HG02798 (cell line): ENCODE data around the gene TRAPPC6A.

Source experiments
- ATAC-seq: cut with Tn5 transposase; IDR thresholded peaks from one replicate; pipeline ENCODE4 v1.9.1; 2021; ENCODE audit warnings: mild to moderate bottlenecking; ENCODE audit not compliant: unreplicated experiment, poor library complexity

Gene TRAPPC6A

DNA sequence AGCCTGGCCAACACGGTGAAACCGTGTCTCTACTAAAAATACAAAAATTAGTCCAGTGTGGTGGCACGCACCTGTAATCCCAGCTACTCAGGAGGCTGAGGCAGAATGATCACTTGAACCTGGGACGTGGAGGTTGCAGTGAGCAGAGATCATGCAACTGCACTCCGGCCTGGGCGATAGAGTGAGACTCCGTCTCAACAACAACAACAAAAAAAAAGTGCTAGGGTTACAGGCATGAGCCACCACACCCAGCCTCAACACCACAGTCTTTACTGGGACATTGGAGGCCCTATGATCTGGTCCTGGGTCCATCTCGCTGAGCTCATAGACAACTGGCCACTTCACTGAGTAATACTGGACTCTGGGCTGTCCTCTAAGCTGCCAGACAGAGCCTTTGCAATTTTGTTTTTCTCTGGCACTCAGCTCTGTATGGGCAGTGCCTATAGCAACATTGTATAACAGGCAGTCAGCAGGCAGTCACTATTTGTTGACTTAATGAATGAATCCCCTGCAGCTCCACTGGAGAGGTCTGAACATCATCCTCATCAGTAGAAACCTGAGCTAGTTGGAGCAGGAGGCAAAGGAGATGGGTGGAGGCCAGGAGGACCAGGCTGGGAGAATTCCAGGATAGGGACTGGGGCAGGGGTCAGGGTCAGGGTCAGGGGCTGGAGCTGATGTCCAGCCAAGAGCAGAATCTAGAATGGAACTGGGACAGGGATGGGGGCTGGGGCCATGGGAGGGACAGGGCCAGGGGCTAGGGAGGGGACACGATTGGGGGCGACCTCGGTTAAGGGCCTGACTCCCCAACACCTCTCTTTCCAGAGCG is 8.7 kb upstream of the TRAPPC6A start:
- no peak for ATAC-seq

GRCh38 chr19:45184115-45184514 is 6.1 kb upstream of the TRAPPC6A start:
- ATAC-seq = no peak

DNA sequence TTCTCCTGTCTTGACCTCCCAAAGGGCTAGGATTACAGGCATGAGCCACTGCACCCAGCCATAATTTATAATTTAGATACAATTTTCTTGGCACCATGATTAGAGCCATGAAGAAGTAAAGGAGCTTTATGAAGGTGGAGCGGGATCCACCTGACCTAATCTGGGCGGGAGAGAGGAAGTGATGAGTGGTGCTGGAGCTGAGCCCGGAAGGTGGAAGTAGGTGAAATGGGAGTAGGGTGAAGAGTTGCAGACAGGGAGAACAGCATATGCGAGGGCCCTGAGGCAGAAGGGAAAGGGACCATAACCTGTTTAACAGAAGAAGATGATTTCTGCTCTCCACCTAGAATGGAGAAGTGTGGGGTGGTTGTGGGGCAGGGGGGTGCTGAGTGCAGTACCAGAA is 4.7 kb upstream of the TRAPPC6A start:
- ATAC-seq = no peak

DNA sequence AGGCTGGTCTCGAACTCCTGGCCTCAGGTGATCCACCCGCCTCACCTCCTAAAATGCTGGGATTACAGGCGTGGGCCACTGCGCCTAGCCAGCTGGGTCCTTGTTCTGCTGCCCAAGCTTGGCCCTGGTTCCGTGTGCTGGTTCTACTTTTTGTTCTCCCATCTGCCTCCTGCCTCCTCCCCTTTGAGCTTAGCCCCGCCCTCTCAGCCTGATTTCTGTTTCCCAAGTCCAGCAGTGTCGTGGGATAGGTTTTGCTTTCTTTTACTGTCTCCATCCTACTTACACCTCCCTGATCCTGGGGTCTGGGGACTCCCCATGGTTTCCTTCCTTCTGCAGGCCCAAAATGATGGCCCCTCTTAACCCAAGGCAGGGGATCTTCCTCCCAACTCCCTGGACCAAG is 2.9 kb upstream of the TRAPPC6A start:
- ATAC-seq = no peak

DNA sequence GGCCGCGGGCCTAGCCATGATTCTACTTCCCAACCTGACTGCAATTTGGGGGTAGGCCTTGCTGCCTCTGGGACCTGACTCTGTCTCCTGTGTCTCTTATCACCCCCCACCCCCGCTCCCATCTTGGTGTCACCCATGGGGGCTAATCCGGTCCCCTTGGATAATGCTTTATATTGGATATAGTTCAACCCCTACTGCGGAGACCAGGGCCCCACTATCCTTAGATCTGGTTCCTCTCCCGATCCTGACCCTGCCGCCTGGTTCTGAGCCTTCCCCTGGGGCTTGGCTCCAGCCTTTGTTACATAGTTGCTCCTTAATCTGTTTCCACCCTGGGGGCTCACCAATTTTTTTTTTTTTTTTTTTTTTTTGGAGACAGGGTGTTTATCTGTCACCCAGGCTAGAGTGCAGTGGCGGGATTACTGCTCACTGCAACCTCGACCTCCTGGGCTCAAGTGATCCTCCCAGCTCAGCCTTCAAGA is 1.9 kb upstream of the TRAPPC6A start:
- no peak for ATAC-seq

- ATAC-seq = no peak
Measured at GRCh38 chr19:45179072-45179891, 1.2 kb upstream of the TRAPPC6A start.

- ATAC-seq = peak; percentile 85
Measured at GRCh38 chr19:45178262-45179071, 430 bp upstream of the TRAPPC6A start, which contains the start of gene BLOC1S3. TSS of gene BLOC1S3 (plus strand) at chr19:45178784. CDS start at chr19:45179297, 513 bp downstream.

DNA sequence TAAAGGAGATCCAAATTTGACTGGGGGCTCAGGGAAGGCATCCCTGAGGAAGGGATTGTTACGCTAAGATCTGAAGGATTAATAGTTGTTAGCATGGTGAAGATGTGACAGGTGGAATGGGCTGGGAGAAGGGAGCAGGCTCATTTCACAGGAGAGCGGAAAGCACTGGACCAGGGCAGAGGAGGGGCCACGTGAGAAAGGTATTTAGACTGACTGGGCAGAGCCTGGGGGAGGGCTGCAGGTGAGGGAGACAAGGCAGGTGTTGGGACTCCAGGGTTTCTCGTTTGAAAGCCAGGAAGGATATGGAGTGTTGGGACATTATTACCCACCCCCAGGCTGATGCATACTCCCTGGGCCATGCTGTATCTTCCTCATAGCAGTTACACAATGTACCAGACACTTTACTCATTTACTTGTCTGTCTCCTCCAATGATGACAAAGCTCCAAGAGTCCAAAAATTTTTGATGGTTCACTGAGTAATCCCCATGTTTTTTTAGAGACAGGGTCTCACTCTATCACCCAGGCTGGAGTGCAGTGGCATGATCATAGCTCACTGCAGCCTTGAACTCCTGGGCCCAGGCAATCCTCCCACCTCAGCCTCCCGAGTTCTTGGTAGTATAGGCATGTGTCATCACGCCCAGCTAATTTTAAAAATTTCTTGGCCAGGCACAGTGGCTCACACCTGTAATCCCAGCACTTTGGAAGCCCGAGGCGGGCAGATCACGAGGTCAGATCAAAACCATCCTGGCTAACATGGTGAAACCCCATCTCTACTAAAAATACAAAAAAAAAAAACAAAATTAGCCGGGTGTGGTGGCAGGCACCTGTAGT is 2.3 kb downstream of the TRAPPC6A start:
- no peak for ATAC-seq

DNA sequence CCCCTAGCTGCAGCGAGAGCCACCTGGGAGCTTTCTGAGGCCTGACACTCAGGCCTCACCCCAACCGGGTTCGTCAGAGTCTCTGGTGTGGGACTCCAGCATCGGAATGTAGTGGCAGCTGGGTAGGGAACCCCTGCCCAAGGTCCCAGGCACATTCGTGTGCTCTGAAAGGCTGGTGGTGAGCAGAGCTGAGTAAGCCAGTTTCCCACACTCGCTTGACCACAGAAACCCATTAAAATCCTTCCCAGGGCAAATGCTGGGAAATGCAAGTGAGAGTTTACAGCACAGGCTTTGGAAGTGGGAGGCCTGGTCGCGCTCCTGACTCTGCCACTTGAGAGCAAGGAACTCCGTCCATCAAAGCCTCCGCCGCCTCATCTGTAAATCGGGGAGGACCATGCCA is 4.2 kb downstream of the TRAPPC6A start:
- no peak for ATAC-seq

DNA sequence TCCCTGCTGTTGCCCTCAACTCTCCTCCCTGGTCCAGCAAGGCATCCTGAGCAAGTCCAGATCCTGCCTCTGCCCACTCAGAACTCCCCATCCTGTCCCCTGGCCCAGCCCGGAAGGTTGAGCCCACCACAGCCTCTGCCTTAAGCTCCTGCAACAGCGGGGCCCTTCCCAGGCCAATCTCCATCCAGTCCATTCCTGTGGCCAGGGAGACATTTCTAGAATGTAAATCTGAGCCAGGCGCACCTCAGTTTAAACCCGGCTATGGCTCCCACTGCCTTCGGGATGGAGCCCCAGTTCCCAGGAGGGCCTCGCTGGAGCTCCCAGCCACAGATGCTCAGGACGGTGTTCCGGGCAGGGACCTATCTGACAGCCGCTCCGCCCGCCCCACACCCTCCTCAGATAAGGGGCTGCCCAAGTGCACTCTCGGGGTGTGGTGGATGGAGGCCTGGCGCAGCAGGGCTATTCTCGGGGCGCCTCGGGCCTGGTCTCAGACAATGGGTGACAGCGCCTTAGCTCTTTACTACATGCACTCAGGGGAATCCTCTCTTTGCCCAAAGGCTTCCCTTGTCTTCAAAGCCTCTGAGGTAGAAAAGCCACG is 5.3 kb downstream of the TRAPPC6A start:
- ATAC-seq = no peak

DNA sequence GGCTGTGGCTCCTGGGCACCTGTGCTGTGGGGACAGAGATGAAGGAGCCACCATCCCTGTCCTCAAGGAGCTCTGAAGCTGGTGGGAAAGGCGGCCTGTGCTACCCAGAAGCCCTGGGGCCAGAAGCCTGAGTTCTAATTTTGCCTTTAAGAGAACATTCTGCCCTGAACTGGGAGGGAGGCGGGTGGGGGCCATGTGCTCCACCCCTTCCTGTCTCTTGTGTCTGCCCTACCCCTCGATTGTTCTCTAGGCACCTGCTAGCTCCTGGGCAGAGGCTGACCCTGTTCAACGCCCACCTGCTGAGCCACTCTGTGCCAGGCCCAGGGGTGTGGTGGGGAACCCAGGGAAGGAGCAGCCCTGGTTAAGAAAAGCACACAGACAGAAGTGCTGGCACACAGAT is 5.9 kb downstream of the TRAPPC6A start:
- ATAC-seq = no peak

DNA sequence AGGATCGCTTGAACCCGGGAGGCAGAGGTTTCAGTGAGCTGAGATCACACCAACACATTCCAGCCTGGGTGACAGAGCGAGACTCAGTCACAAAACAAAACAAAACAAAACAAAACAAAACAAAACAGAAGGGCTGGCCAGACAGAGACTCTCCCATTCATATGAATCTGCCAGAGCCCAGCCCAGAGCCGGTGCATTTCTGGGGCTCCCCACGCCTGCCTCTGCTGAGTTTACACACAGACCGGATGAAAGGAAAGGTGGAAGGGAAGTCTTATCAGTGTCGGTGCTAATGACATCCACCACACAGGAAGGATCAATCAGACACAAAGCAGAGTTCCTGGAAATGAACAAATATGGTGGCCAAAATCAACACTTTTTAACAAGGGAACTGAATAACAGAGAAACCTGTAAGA is 6.8 kb downstream of the TRAPPC6A start:
- ATAC-seq = no peak

- no peak for ATAC-seq
Measured at GRCh38 chr19:45170146-45171106, 7.6 kb downstream of the TRAPPC6A start.

GRCh38 chr19:45169602-45170001 is 8.4 kb downstream of the TRAPPC6A start:
- no peak for ATAC-seq

GRCh38 chr19:45168767-45169351 is 9.2 kb downstream of the TRAPPC6A start:
- no peak for ATAC-seq

DNA sequence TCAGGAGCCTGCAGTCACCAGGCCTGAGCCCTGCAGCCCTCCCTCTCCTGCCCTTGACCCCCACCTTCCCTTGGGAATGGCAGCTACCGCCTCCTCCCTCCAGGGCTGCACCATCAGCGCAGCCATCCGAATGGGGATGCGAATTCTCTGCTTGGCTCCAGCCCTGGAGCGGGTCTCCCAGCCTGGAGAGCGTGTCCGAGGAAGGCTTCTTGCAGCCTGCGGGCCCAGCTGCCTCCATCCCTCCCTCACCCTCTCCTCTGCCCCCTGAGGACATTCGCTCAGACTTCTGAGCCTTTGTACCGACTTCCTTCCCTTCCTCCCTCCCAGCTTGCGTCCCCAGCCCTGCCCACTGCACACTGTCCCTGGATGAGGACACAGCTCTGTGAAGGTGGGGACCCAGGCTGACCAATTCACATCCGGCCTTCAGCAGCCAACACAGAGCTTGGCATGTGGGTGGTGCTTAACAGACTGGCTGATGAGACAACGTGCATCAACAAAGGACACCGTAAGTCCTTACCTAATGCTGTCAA is 11.2 kb downstream of the TRAPPC6A start:
- ATAC-seq = no peak

DNA sequence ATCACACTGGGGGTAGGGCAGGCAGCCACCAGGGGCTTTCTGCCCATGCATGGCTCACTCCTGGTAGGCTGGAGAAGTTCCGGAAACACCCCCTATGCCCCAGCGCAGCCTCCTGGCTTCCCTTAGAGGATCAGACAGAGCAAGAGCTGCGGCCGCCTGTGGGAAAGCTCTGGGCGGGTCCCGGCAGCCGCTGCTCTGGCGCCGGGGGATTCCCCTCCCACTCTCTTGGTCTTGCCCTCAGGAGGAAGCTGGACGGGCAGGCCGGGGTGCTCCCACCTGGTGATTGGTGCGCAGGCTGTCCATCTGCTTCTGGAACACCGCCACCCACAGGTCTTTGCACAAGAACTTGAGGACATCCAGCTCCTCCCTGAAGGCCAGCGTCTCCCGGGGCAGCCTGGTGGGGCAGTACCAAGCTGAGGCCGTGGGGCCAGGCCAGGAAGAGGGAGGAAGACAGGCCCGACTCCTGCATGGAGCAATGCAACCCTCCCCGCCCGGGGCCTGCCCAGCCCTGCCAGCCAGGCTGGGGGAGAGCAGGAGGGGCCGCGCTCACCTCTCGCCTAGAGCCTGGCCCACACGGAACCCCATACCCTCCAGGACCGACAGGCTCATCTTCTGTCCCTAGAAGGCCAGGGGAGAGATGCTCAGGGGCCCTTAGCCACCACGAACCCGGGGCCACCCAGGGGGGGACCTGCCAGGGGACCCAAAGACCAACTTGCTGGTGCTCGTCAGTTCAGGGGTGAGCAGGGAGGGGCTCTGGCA is 13.3 kb downstream of the TRAPPC6A start:
- ATAC-seq = peak; percentile 72
